Astrocyte (in vitro differentiated cells and primary cell): ENCODE results near the gene EEF1AKMT3. TPM values are rescaled to one million over a fixed set of nuclear protein-coding genes. Genes with fewer than 3 reads are reported as not detected.

ENCODE experiments used
- DNase-seq: peaks from one replicate; pipeline ENCODE4 v3.0.0-alpha.2; 2010; ENCODE audit warnings: low read depth
- FAIRE-seq: peaks from 2 replicates; lab custom pipeline; 2011; peaks lifted over from hg19 to GRCh38; lab: Jason Lieb, UNC
- H2AFZ ChIP-seq: 2 replicates; pipeline ENCODE4 v1.6.0; 2012; ENCODE audit warnings: low read depth, low read length, inconsistent platforms
- H3K27ac ChIP-seq: 2 replicates; pipeline ENCODE4 v1.5.1; 2011; ENCODE audit warnings: low read depth, low read length, inconsistent platforms
- H3K27me3 ChIP-seq: 2 replicates; pipeline ENCODE4 v1.6.0; 2011; ENCODE audit warnings: low read length, inconsistent platforms; ENCODE audit not compliant: insufficient read depth
- H3K36me3 ChIP-seq: 2 replicates; pipeline ENCODE4 v1.5.1; 2011; ENCODE audit warnings: low read length, inconsistent platforms; ENCODE audit not compliant: insufficient read depth
- H3K4me1 ChIP-seq: 2 replicates; pipeline ENCODE4 v1.5.1; 2011; ENCODE audit warnings: low read length, inconsistent platforms; ENCODE audit not compliant: insufficient read depth
- H3K4me2 ChIP-seq: 2 replicates; pipeline ENCODE4 v1.6.0; 2012; ENCODE audit warnings: low read length, inconsistent platforms
- H3K4me3 ChIP-seq: 2 replicates; pipeline ENCODE4 v1.5.1; 2011; ENCODE audit warnings: low read depth, mild to moderate bottlenecking, low read length, inconsistent platforms; ENCODE audit not compliant: insufficient read depth
- H3K79me2 ChIP-seq: 2 replicates; pipeline ENCODE4 v1.6.0; 2012; ENCODE audit warnings: mild to moderate bottlenecking, low read length, inconsistent platforms; ENCODE audit not compliant: insufficient read depth
- H3K9ac ChIP-seq: 2 replicates; pipeline ENCODE4 v1.6.0; 2012; ENCODE audit warnings: mild to moderate bottlenecking, low read length, inconsistent platforms
- H3K9me3 ChIP-seq: 2 replicates; pipeline ENCODE4 v1.5.1; 2012; ENCODE audit warnings: low read depth, mild to moderate bottlenecking, low read length, inconsistent platforms; ENCODE audit not compliant: insufficient read depth
- H4K20me1 ChIP-seq: 2 replicates; pipeline ENCODE4 v1.6.0; 2012; ENCODE audit warnings: low read length, inconsistent platforms; ENCODE audit not compliant: insufficient read depth
- H3K27ac Mint-ChIP-seq: one replicate; pipeline ENCODE4 v1.8.0; 2021; ENCODE audit warnings: mild to moderate bottlenecking, mixed read lengths; ENCODE audit not compliant: unreplicated experiment
- H3K27me3 Mint-ChIP-seq: one replicate; pipeline ENCODE4 v1.8.0; 2021; ENCODE audit warnings: low read depth, mixed read lengths; ENCODE audit not compliant: unreplicated experiment
- H3K36me3 Mint-ChIP-seq: one replicate; pipeline ENCODE4 v1.8.0; 2021; ENCODE audit warnings: low read depth, mixed read lengths; ENCODE audit not compliant: unreplicated experiment
- H3K4me1 Mint-ChIP-seq: one replicate; pipeline ENCODE4 v1.8.0; 2021; ENCODE audit warnings: low read depth, mixed read lengths; ENCODE audit not compliant: unreplicated experiment
- H3K4me3 Mint-ChIP-seq: one replicate; pipeline ENCODE4 v1.8.0; 2021; ENCODE audit warnings: mild to moderate bottlenecking, moderate library complexity, mixed read lengths; ENCODE audit not compliant: unreplicated experiment
- H3K9me3 Mint-ChIP-seq: one replicate; pipeline ENCODE4 v1.8.0; 2021; ENCODE audit warnings: mild to moderate bottlenecking, mixed read lengths; ENCODE audit not compliant: unreplicated experiment
- EZH2 ChIP-seq: IDR thresholded peaks from 2 replicates; pipeline ENCODE4 v1.6.1; 2012; ENCODE audit warnings: mild to moderate bottlenecking, low read length, inconsistent platforms; ENCODE audit not compliant: insufficient read depth
- total RNA-seq: library from RNA; stranded (reverse); gene quantifications from 2 replicates; pipeline ENCODE4 v1.2.1, GENCODE V29; 2021
- TF ChIP-seq, protein P1 (sequence below): IDR thresholded peaks from 2 replicates; pipeline ENCODE4 v1.5.1; 2011; ENCODE audit warnings: low read depth, mild to moderate bottlenecking, inconsistent platforms, low read length, moderate library complexity; ENCODE audit not compliant: insufficient read depth

Gene EEF1AKMT3
- total RNA-seq, 1 donor from 2014 or later = 8.1 TPM

DNA sequence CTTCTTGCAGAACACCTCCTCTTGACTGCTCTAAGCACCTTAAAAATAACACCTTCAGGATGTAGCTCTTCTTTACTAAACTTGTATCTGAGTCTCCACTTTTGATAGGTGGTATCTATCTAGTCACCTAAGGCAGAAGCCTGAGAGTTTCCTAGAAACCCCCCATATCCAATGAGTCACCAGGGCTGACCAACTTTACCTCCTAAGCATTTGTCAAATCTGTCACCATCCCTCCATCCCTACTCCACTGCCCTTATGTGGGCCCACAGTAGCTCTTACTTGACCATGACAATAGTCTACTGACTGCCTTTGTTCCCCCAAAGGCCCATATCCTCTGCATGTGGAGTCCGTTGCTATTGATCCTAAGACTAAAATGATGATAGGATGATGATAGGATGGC, 30.2 kb downstream of the EEF1AKMT3 start:
- Histone ChIP-seq H3K9me3 (no peaks in the 10 kb centered on the region), H3K4me2 (no peak overlapping the region), H3K4me3 (no peak overlapping the region), H3K79me2 (no peaks in the 10 kb centered on the region), H3K36me3 (peaks cover 16% of the 10 kb centered on the region), H3K9ac (no peak overlapping the region), H3K27ac (no peak overlapping the region), H2AFZ (no peak overlapping the region), H4K20me1 (no peaks in the 10 kb centered on the region), H3K27me3 (no peaks in the 10 kb centered on the region), H3K4me1 (no peaks in the 10 kb centered on the region)
- Mint-ChIP-seq H3K36me3 (peaks cover 18% of the 10 kb centered on the region), H3K4me3 (no peak overlapping the region), H3K27me3 (no peaks in the 10 kb centered on the region), H3K27ac (no peak overlapping the region), H3K4me1 (no peaks in the 10 kb centered on the region), H3K9me3 (no peaks in the 10 kb centered on the region)
- FAIRE-seq (no peak), DNase-seq (no peak)
- TF ChIP-seq, protein P1, sequence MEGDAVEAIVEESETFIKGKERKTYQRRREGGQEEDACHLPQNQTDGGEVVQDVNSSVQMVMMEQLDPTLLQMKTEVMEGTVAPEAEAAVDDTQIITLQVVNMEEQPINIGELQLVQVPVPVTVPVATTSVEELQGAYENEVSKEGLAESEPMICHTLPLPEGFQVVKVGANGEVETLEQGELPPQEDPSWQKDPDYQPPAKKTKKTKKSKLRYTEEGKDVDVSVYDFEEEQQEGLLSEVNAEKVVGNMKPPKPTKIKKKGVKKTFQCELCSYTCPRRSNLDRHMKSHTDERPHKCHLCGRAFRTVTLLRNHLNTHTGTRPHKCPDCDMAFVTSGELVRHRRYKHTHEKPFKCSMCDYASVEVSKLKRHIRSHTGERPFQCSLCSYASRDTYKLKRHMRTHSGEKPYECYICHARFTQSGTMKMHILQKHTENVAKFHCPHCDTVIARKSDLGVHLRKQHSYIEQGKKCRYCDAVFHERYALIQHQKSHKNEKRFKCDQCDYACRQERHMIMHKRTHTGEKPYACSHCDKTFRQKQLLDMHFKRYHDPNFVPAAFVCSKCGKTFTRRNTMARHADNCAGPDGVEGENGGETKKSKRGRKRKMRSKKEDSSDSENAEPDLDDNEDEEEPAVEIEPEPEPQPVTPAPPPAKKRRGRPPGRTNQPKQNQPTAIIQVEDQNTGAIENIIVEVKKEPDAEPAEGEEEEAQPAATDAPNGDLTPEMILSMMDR = no peak
- no peak for TF ChIP-seq EZH2

DNA sequence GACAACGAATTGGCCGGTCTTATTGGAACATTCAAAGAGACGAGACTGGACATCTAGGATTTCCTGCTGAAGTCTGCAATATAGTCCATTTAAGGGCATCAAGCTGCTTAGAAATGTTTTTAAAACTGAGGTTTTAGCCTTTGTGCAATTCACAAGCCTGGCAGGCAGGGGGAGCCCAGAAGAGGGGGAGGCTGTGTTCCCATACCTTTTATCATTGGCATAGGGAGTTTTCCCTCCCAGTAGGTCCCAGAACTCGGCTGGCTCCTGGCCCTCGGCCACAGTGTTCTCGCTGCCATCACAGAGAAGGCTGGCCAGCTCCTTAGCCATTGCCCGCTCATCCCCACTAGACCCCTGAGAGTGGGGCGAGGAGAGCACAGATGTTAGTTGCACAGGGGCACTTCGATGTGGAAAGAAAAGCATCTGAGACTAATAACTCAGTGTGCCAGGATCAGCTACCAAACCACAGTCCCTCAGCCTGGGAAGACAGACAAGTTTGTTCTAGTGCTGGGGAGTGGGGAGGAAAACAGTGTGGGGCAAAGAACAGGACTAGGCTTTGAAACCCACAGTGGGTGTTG, 31.0 kb downstream of the EEF1AKMT3 start:
- TF ChIP-seq, protein P1 = peak; percentile 80
- TF ChIP-seq EZH2 = no peak
- Histone ChIP-seq H2AFZ (no peak overlapping the region), H3K4me3 (no peak overlapping the region), H3K36me3 (peaks cover 23% of the 10 kb centered on the region), H3K79me2 (no peaks in the 10 kb centered on the region), H3K9ac (no peak overlapping the region), H4K20me1 (no peaks in the 10 kb centered on the region), H3K9me3 (no peaks in the 10 kb centered on the region), H3K4me2 (no peak overlapping the region), H3K4me1 (no peaks in the 10 kb centered on the region), H3K27me3 (no peaks in the 10 kb centered on the region), H3K27ac (no peak overlapping the region)
- H3K27me3 Mint-ChIP-seq = no peaks in the 10 kb centered on the region
- peak; percentile 34 for FAIRE-seq
- H3K4me1 Mint-ChIP-seq = no peaks in the 10 kb centered on the region
- H3K4me3 Mint-ChIP-seq = no peak overlapping the region
- no peak for DNase-seq
- peaks cover 20% of the 10 kb centered on the region for H3K36me3 Mint-ChIP-seq
- no peaks in the 10 kb centered on the region for H3K9me3 Mint-ChIP-seq
- H3K27ac Mint-ChIP-seq = no peak overlapping the region

DNA sequence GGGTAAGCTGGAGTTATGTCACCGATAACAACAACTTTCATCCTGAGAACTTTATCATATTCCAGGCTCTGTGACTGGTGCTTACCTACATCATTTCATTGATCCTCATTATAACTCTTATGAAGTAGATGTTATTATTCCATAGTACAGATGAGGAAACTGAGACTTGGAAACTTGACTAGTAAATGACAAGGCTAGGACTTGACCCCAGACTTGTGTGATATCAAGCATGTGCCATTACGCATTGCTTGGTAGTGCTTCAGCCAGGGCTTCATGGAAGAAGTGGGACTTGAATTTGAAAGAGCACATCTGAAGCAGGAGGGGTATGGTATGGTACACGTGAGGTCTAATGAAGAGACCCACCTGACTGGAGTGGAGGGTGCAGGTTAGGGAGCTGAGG, 34.3 kb downstream of the EEF1AKMT3 start:
- peaks cover 29% of the 10 kb centered on the region for H3K36me3 Mint-ChIP-seq
- FAIRE-seq (no peak), DNase-seq (no peak)
- H3K9me3 ChIP-seq = no peaks in the 10 kb centered on the region
- no peaks in the 10 kb centered on the region for H3K27me3 ChIP-seq
- no peaks in the 10 kb centered on the region for H4K20me1 ChIP-seq
- no peaks in the 10 kb centered on the region for H3K27me3 Mint-ChIP-seq
- H3K36me3 ChIP-seq = peaks cover 15% of the 10 kb centered on the region
- no peak overlapping the region for H3K27ac ChIP-seq
- H3K9ac ChIP-seq = no peak overlapping the region
- no peak overlapping the region for H3K4me3 ChIP-seq
- H3K79me2 ChIP-seq = no peaks in the 10 kb centered on the region
- no peak for TF ChIP-seq EZH2
- TF ChIP-seq, protein P1 = no peak
- H3K4me2 ChIP-seq = no peak overlapping the region
- peaks cover 9% of the 10 kb centered on the region for H3K4me1 ChIP-seq
- H2AFZ ChIP-seq = no peak overlapping the region
- H3K9me3 Mint-ChIP-seq = no peaks in the 10 kb centered on the region
- peaks cover 4% of the 10 kb centered on the region for H3K4me1 Mint-ChIP-seq
- H3K27ac Mint-ChIP-seq = no peak overlapping the region
- H3K4me3 Mint-ChIP-seq = no peak overlapping the region
